ENCODE results near the gene BICRA. TPM values are rescaled to one million over a fixed set of nuclear protein-coding genes. Genes with fewer than 3 reads are reported as not detected.
"Not testable (repeated sequence)": the region's sequence is repeated elsewhere in the genome, so short reads cannot be mapped to it uniquely, and the experiment has no call there.

BICRA gene
- polyA plus RNA-seq, 1 experiment: 0.53 TPM

DNA sequence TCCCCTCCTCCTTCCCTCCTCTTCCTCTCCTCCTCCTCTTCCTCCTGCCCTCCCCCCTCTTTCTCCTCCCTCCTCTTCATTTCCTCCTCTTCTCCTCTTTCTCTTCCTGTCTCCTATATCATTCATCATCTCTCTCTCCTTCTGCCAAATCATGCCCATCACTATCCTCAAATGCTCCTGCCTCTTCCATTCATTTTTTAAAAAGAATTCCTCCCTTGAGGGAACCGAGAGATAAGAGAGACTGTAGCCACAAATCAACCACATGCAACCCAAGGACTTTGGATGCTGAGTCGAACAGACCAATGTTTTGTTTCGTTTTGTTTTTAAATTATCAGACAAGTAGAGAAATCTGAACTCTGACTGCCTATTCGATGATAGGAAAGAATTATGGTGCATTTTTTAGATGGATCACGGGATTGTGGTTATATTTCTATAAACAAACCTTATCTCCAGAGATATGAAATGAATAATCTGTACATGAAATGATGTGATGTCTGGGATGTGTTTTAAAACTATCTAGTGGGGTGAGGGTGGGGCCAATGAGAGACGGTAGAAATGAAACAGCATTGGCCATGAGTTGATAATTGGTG is 26.5 kb upstream of the BICRA start:
- TF ChIP-seq, protein P1, sequence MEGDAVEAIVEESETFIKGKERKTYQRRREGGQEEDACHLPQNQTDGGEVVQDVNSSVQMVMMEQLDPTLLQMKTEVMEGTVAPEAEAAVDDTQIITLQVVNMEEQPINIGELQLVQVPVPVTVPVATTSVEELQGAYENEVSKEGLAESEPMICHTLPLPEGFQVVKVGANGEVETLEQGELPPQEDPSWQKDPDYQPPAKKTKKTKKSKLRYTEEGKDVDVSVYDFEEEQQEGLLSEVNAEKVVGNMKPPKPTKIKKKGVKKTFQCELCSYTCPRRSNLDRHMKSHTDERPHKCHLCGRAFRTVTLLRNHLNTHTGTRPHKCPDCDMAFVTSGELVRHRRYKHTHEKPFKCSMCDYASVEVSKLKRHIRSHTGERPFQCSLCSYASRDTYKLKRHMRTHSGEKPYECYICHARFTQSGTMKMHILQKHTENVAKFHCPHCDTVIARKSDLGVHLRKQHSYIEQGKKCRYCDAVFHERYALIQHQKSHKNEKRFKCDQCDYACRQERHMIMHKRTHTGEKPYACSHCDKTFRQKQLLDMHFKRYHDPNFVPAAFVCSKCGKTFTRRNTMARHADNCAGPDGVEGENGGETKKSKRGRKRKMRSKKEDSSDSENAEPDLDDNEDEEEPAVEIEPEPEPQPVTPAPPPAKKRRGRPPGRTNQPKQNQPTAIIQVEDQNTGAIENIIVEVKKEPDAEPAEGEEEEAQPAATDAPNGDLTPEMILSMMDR (IDR thresholded peaks at IDR 0.05; ENCODE audit: insufficient read depth, low read depth, low read length): no peak
- H3K27me3 ChIP-seq (ENCODE audit: control insufficient read depth, insufficient read depth, low read length): peaks cover 2% of the 10 kb centered on the region; the same call in 1 of the 2 replicates
- no peaks in the 10 kb centered on the region for H3K36me3 ChIP-seq (ENCODE audit: control insufficient read depth, insufficient read depth, low read length)
- H3K4me3 ChIP-seq (ENCODE audit: low read depth, low read length): no peak overlapping the region
- no peak for DNase-seq (ENCODE audit: low read depth)
- CTCF ChIA-PET: no interaction called here
- POLR2A ChIA-PET: no interaction called here

DNA sequence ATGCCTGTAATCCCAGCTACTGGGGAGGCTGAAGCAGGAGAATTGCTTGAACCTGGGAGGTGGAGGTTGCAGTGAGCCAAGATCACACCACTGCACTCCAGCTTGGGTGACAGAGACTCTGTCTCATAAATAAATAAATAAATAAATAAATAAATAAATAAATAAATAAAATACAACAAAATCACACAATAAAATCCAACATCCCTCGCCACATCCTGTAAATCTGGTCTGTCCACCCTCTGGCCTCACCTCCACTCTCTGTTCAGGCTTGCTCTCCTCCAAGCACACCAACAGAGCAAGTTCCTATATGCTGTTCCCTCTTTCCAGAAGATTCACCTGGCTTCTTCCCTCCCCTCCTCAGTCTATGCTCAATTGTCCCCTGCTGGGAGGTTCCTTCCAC is 25.8 kb upstream of the BICRA start:
- H3K36me3 ChIP-seq (ENCODE audit: control insufficient read depth, insufficient read depth, low read length); POLR2A ChIA-PET; H3K4me3 ChIP-seq (ENCODE audit: low read depth, low read length); H3K27me3 ChIP-seq (ENCODE audit: control insufficient read depth, insufficient read depth, low read length); DNase-seq (ENCODE audit: low read depth): not testable (repeated sequence)
- CTCF ChIA-PET: interaction anchor here (0.7 to 1.3 kb wide), 2 partner anchors 9 to 107 kb away, joined by 4 read pairs; no protein-coding TSS in a partner anchor

DNA sequence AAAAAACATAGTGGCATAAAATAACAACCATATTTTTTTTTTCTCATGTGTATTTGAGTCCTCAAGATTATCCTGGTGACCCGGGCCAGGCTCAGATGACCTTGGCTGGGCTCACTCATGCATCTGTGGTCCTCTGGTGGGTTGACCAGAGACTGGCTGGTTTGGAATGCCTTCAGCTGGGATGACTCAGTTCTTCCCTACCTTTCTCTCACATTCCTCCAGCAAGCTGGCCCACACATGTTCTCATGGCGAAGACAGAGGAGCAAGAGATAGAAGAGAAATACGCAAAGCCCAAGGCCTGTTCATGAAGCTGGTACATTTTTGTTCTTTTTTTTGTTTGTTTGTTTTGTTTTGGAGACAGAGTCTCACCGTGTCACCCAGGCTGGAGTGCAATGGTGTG is 21.6 kb upstream of the BICRA start:
- POLR2A ChIA-PET: no interaction called here
- CTCF ChIA-PET: interaction anchor here (1.5 to 1.7 kb wide), 2 partner anchors 11 to 120 kb away, joined by 3 to 5 read pairs; no protein-coding TSS in a partner anchor

DNA sequence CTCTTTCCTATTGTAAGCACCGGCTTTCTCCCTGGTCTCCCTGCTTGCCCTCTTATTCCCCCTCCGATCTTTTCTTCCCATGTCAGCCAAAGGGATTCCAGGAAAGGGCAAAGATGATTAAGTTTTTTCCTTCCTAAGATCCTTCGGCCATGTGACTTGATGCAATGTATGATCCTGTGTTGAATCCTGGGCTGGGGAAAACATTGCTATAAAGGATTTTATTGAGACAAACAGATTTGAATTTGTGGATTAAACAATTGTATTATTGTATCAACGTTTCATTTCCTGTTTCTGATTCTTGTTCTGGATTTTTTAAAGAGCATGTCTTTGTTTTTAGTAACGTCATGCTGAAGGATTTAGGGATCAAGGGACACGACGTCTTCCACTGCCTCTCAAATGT is 19.1 kb upstream of the BICRA start:
- ChIA-PET POLR2A (no interaction called here), CTCF (no interaction called here)
- no peaks in the 10 kb centered on the region for H3K27me3 ChIP-seq (ENCODE audit: control insufficient read depth, insufficient read depth, low read length)
- H3K36me3 ChIP-seq (ENCODE audit: control insufficient read depth, insufficient read depth, low read length): no peaks in the 10 kb centered on the region
- H3K4me3 ChIP-seq (ENCODE audit: low read depth, low read length): no peak overlapping the region
- TF ChIP-seq, protein P1 (IDR thresholded peaks at IDR 0.05; ENCODE audit: insufficient read depth, low read depth, low read length): no peak
- DNase-seq (ENCODE audit: low read depth): no peak

More for the DNA sequence above, 21.6 kb upstream of the BICRA start:
- no peaks in the 10 kb centered on the region for H3K27me3 ChIP-seq (ENCODE audit: control insufficient read depth, insufficient read depth, low read length)
- no peak overlapping the region for H3K4me3 ChIP-seq (ENCODE audit: low read depth, low read length)
- H3K36me3 ChIP-seq (ENCODE audit: control insufficient read depth, insufficient read depth, low read length): no peaks in the 10 kb centered on the region
- DNase-seq (ENCODE audit: low read depth): no peak
- TF ChIP-seq, protein P1 (IDR thresholded peaks at IDR 0.05; ENCODE audit: insufficient read depth, low read depth, low read length): no peak

DNA sequence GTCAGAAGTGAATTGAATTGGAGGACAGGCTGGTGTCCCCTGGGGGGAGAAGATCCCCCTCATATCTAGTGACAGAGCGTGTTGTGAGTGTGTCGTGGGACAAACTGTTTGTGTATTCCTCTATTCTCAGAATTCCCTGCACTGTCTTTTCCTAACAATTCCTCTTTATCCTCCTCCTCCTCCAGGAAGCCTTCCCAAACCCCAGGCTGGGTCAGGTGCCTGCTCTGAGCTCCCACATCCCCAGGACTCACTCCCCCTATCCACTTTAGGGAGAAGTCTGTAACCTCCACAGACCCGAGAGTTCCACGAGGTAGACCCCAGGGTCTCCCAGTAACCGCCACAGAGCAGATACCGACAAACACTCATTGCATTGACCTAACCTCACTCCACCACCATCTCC is 15.1 kb upstream of the BICRA start:
- TF ChIP-seq, protein P1 (IDR thresholded peaks at IDR 0.05; ENCODE audit: insufficient read depth, low read depth, low read length): no peak
- DNase-seq (ENCODE audit: low read depth): no peak
- no peaks in the 10 kb centered on the region for H3K36me3 ChIP-seq (ENCODE audit: control insufficient read depth, insufficient read depth, low read length)
- ChIA-PET POLR2A (no interaction called here), CTCF (no interaction called here)
- H3K4me3 ChIP-seq (ENCODE audit: low read depth, low read length): no peak overlapping the region
- H3K27me3 ChIP-seq (ENCODE audit: control insufficient read depth, insufficient read depth, low read length): no peaks in the 10 kb centered on the region

DNA sequence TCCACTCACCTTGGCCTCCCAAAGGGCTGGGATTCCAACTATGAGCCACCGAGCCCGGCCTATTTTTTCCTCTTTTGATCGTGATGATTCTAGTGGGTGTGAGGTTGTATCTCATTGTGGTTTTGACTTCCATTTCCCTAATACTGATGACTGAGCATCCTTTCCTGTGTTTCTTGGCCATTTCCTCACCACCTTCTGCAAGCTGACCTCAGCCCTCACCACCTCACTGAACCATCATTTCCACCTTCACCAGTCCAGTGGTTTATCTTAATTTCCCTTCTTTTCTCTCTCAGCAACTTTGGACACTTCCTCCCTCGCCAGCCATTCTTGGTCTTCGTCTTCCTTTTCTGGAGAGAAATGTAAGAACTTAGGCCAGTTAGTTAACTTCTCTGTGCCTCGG is 13.0 kb upstream of the BICRA start:
- TF ChIP-seq, protein P1 (IDR thresholded peaks at IDR 0.05; ENCODE audit: insufficient read depth, low read depth, low read length): no peak
- no peak for DNase-seq (ENCODE audit: low read depth)
- POLR2A ChIA-PET: no interaction called here
- Histone ChIP-seq H3K4me3 (ENCODE audit: low read depth, low read length) (no peak overlapping the region), H3K36me3 (ENCODE audit: control insufficient read depth, insufficient read depth, low read length) (no peaks in the 10 kb centered on the region), H3K27me3 (ENCODE audit: control insufficient read depth, insufficient read depth, low read length) (no peaks in the 10 kb centered on the region)
- CTCF ChIA-PET: interaction anchor here (0.8 to 0.9 kb wide), 2 partner anchors 80 to 168 kb away, joined by 3 to 4 read pairs; partner anchors contain the start of gene NAPA
